Central memory CD8-positive, alpha-beta T cell (primary cell): ENCODE results near the gene IQCM.
"Not testable (repeated sequence)": the region's sequence is repeated elsewhere in the genome, so short reads cannot be mapped to it uniquely, and the experiment has no call there.

Experiments
- ATAC-seq: fragments of 150-1000 bp; cut with Tn5 transposase; replicated peaks from 2 replicates; pipeline ENCODE4 v1.10.0; 2022; ENCODE audit warnings: mild to moderate bottlenecking, moderate FRiP score, moderate number of reproducible peaks; ENCODE audit not compliant: poor library complexity, severe bottlenecking; ENCODE audit errors: extremely low read depth
- DNase-seq, 2 donors: peaks; one replicate each; pipeline ENCODE4 v3.0.0; 2021; ENCODE audit warnings: low spot score in 2 of 2
- H3K27ac Mint-ChIP-seq: one replicate; pipeline ENCODE4 v1.8.0; 2022; ENCODE audit warnings: low read depth, mild to moderate bottlenecking, moderate library complexity, mixed read lengths
- H3K27me3 Mint-ChIP-seq: one replicate; pipeline ENCODE4 v1.8.0; 2022; ENCODE audit warnings: mixed read lengths
- H3K36me3 Mint-ChIP-seq: one replicate; pipeline ENCODE4 v1.8.0; 2022; ENCODE audit warnings: mild to moderate bottlenecking, moderate library complexity, mixed read lengths; ENCODE audit not compliant: insufficient read depth
- H3K4me1 Mint-ChIP-seq: one replicate; pipeline ENCODE4 v1.8.0; 2022; ENCODE audit warnings: mixed read lengths
- H3K4me3 Mint-ChIP-seq: one replicate; pipeline ENCODE4 v1.8.0; 2022; ENCODE audit warnings: mild to moderate bottlenecking, moderate library complexity, mixed read lengths
- H3K9me3 Mint-ChIP-seq: one replicate; pipeline ENCODE4 v1.8.0; 2022; ENCODE audit warnings: mixed read lengths

Gene IQCM

DNA sequence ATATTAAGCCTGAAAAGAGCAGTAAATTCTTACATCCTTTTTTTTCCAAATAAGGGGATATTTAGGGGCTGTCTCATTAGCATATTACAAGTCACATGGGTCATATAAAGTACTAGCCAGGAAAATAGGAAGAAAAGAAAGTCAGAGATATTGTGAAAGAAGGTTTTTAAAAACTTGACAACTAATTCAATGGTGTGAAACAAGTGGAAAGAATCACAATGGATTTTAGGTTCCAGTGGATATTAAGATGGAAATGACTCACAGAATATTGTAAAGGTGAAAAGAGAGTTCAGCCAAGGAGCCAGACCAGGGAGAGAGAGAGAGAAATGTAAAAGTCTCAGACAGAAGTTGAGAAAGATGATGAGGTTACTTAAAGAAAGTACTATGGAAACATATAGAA is 297.2 kb downstream of the IQCM start:
- Mint-ChIP-seq H3K27me3 (no peaks in the 10 kb centered on the region), H3K4me1 (no peaks in the 10 kb centered on the region), H3K27ac (no peak overlapping the region), H3K9me3 (peaks cover 28% of the 10 kb centered on the region), H3K4me3 (no peak overlapping the region), H3K36me3 (no peaks in the 10 kb centered on the region)
- no peak for ATAC-seq
- no peak for DNase-seq

DNA sequence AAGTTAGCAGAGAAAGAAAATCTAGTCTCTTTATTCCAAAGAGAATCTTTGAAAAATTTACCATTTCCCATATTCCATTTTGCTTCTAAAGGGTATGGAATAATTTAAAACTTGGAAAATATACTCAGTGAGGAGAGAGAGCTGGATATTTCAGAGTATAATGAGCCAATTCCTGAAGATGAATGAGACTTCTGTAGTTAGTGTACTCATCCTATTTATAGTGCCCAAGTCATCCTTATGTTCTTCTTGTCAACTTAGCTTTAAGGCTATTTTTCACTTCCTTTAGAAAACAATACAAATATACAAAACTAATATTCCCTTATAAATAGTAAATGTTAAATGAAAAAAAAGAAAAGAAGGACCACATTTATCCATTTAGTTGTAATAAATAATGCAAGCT is 302.6 kb downstream of the IQCM start:
- H3K9me3 Mint-ChIP-seq = peaks cover 24% of the 10 kb centered on the region
- H3K27me3 Mint-ChIP-seq = no peaks in the 10 kb centered on the region
- no peak overlapping the region for H3K4me3 Mint-ChIP-seq
- H3K36me3 Mint-ChIP-seq = no peaks in the 10 kb centered on the region
- ATAC-seq = no peak
- no peak for DNase-seq
- no peaks in the 10 kb centered on the region for H3K4me1 Mint-ChIP-seq
- no peak overlapping the region for H3K27ac Mint-ChIP-seq

DNA sequence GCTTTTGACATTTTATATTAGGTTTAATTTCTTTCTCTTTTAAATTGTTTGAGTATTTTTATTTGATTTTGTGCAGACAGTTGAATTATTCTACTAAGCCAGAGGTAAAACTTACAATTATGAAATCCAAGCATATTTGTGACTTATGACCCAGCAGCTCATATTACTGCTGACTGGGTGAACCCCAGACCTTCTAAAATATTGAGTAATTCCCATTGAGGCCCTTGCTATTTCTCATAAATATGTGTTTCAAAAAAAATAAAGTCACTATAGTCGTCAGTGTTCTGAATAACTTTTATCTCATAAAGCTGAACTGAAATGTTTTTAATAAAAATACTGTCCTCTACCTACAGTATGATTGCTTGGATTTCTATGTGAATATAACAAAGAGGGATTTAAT is 303.1 kb downstream of the IQCM start:
- H3K27me3 Mint-ChIP-seq = no peaks in the 10 kb centered on the region
- peaks cover 22% of the 10 kb centered on the region for H3K9me3 Mint-ChIP-seq
- H3K4me1 Mint-ChIP-seq = no peaks in the 10 kb centered on the region
- H3K36me3 Mint-ChIP-seq = no peaks in the 10 kb centered on the region
- no peak overlapping the region for H3K4me3 Mint-ChIP-seq
- no peak overlapping the region for H3K27ac Mint-ChIP-seq
- no peak for DNase-seq
- ATAC-seq = no peak

DNA sequence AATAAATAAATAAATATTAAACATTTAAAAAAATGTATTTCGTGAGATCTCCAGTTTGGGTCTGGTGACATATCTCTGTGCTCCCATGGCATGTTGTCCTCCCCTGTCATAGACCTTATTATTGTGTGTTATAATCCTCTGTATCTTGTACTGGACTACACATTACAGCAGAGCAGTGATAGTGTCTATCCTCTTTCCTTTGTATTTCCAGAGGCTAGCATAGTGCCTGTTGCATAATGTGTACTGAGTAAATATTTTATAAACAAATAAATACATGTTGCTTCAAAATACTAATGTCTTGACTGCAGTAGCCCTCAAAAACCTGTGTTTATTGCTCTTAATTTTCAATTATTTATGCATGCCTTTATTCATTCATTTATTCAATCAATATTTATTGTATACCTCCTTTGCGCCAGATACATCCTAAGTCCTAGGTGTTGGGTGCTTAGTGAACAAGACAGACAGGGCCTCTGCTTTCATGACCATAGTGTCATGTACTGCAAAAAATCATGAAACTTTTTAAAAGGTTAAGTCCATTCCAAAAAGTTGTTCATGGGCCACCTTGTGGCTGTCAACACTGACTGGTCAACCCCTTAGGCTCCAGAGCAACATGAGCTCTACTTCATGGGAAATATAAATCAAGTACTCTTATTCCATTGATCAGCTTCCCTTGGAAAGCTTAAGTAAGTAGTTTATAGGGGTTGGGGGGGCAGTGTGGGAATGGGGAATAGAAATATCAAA is 303.9 kb downstream of the IQCM start:
- no peak overlapping the region for H3K27ac Mint-ChIP-seq
- H3K4me1 Mint-ChIP-seq = no peaks in the 10 kb centered on the region
- no peak overlapping the region for H3K4me3 Mint-ChIP-seq
- no peaks in the 10 kb centered on the region for H3K36me3 Mint-ChIP-seq
- DNase-seq (no peak), ATAC-seq (no peak)
- no peaks in the 10 kb centered on the region for H3K27me3 Mint-ChIP-seq
- peaks cover 16% of the 10 kb centered on the region for H3K9me3 Mint-ChIP-seq

DNA sequence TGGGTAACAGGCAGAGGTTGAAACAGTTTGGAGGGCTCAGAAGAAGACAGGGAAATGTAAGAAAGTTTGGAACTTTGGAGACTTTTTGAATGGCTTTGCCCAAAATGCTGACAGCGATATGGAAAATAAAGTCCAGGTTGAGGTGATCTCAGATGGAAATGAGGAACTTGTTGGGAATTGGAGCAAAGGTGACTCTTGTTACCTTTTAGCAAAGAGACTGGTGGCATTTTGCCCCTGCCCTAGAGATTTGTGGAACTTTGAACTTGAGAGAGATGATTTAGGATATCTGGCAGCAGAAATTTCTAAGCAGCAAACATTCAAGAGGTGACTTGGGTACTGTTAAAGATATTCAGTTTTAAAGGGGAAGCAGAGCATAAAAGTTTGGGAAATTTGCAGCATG is 308.3 kb downstream of the IQCM start:
- H3K36me3 Mint-ChIP-seq, H3K27ac Mint-ChIP-seq, H3K4me1 Mint-ChIP-seq, DNase-seq, ATAC-seq, H3K27me3 Mint-ChIP-seq, H3K4me3 Mint-ChIP-seq: not testable (repeated sequence)
- peaks cover 19% of the 10 kb centered on the region for H3K9me3 Mint-ChIP-seq

DNA sequence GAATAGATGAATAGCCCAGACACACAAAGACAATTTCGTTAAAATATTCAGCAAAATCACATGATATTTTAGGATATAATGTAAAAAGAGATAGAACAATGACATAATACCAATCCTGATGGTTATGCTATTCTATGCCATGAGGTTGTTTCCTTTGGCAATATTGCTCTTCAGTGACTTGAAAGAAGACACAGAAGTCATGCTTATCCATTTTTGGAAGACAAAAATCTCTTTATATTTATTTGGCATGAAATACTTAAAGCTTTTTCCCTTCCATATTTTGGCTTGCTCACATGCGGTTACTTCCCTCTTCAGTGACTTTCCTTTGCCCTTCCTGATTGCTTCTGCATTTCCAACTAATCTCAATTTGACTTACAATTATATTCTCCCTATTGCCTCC is 314.8 kb downstream of the IQCM start:
- Mint-ChIP-seq H3K36me3 (no peaks in the 10 kb centered on the region), H3K27ac (no peak overlapping the region), H3K27me3 (no peaks in the 10 kb centered on the region), H3K4me1 (no peaks in the 10 kb centered on the region), H3K4me3 (no peak overlapping the region), H3K9me3 (peaks cover 17% of the 10 kb centered on the region)
- DNase-seq (no peak), ATAC-seq (no peak)

DNA sequence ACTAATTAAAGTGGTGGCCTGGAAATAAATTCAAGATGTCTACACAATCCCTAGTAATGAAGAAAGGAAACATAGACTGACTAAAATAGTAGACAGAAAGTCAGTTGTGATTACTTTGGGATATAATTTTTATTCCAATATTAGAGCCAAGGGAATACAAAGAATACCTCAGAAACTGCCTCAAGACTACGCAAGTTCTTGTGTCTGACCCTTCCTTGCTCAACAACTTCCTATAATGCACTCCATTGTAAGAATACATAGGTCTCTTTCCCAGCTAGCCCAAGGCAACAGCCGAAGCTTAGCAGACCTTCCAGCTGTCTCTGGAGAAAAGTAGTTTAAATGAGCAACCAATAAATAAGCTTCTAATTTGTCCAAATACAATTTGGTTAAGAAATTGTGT is 315.9 kb downstream of the IQCM start:
- Mint-ChIP-seq H3K27me3 (no peaks in the 10 kb centered on the region), H3K9me3 (peaks cover 25% of the 10 kb centered on the region), H3K36me3 (no peaks in the 10 kb centered on the region), H3K27ac (no peak overlapping the region), H3K4me3 (no peak overlapping the region), H3K4me1 (no peaks in the 10 kb centered on the region)
- ATAC-seq (no peak), DNase-seq (no peak)

DNA sequence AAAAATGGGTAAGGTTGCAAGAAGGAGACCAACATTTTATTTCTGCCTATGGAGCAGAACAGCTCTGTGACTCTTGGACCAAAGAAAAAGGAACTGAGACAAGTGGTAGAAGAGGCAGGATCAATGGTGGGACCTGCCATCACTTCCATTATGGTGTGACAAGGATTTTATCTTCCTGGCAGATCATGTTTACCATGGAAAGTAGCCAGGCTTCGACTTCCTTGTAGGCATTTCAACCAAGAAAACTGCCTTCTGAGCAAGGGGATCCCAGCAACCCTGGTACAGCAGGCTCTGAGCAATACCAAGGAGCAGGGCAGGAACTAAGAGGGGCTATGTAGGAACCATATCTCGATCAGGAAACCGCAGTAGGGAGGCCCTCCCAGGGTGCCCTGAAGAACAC is 317.4 kb downstream of the IQCM start:
- H3K27ac Mint-ChIP-seq = no peak overlapping the region
- no peaks in the 10 kb centered on the region for H3K36me3 Mint-ChIP-seq
- ATAC-seq = no peak
- no peak for DNase-seq
- H3K4me1 Mint-ChIP-seq = no peaks in the 10 kb centered on the region
- H3K4me3 Mint-ChIP-seq = no peak overlapping the region
- peaks cover 28% of the 10 kb centered on the region for H3K9me3 Mint-ChIP-seq
- no peaks in the 10 kb centered on the region for H3K27me3 Mint-ChIP-seq

DNA sequence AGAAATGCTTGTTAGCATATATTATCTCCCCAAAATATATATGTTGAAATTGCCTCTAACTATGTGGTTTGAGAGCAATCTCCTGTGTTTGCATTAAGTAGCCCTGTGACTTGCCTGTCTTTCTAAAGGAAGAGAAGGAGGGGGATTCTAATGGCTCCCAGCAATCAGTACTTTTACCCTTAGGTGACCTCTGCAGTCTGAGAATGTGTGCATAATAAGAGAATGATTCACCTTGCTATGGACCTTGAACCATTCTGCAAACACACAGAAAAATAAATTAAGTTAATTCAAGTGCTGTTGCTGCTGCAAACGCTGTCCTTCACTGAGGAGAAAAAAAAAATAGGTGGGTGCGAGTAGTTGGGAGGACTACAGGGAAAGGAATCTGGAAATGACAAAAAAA is 322.2 kb downstream of the IQCM start:
- H3K9me3 Mint-ChIP-seq = peaks cover 19% of the 10 kb centered on the region
- DNase-seq (no peak), ATAC-seq (no peak)
- no peak overlapping the region for H3K4me3 Mint-ChIP-seq
- H3K4me1 Mint-ChIP-seq = no peaks in the 10 kb centered on the region
- H3K36me3 Mint-ChIP-seq = no peaks in the 10 kb centered on the region
- H3K27ac Mint-ChIP-seq = no peak overlapping the region
- H3K27me3 Mint-ChIP-seq = no peaks in the 10 kb centered on the region

DNA sequence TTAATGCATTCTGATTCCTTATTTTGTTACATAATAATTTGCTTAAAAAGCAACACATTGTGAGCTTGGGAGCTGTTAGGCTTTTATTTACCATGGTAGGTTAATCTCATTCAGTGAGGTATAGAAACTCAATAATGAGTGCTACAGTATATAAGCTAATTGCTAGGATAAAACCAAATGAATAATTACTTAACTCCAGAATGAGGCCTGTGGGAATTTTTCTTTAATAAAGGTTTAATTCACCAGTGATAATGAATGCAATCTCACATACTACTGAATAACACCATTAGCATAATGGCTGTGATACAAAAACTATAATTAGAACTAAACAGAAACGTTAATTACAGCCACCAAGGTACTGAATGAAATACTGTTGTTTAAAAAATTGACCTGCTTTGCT is 326.3 kb downstream of the IQCM start:
- H3K36me3 Mint-ChIP-seq = no peaks in the 10 kb centered on the region
- H3K27ac Mint-ChIP-seq = no peak overlapping the region
- peaks cover 6% of the 10 kb centered on the region for H3K9me3 Mint-ChIP-seq
- H3K27me3 Mint-ChIP-seq = no peaks in the 10 kb centered on the region
- DNase-seq = no peak
- no peak overlapping the region for H3K4me3 Mint-ChIP-seq
- ATAC-seq = no peak
- H3K4me1 Mint-ChIP-seq = no peaks in the 10 kb centered on the region

DNA sequence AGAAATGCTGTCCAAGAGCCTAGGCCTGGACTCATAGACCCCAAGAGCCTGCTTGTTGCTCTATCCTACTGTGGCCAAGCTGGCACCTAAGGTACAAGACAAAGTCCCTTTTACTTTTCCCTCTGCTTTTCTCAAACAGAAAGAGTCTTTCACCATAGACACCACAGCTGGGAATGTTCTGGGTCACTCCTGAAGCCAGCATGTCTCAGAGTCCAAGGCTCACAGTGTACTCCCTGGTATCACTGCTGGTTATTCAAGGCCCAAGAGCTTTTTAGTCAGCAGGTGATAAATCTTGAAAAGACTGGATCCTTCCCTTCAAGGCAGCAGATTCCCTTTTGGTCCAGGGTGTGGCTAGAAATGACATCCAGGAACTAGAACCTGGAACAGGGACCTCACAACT is 328.8 kb downstream of the IQCM start:
- Mint-ChIP-seq H3K4me3 (no peak overlapping the region), H3K9me3 (peaks cover 6% of the 10 kb centered on the region), H3K27ac (no peak overlapping the region), H3K36me3 (no peaks in the 10 kb centered on the region), H3K4me1 (no peaks in the 10 kb centered on the region), H3K27me3 (no peaks in the 10 kb centered on the region)
- ATAC-seq = no peak
- no peak for DNase-seq

DNA sequence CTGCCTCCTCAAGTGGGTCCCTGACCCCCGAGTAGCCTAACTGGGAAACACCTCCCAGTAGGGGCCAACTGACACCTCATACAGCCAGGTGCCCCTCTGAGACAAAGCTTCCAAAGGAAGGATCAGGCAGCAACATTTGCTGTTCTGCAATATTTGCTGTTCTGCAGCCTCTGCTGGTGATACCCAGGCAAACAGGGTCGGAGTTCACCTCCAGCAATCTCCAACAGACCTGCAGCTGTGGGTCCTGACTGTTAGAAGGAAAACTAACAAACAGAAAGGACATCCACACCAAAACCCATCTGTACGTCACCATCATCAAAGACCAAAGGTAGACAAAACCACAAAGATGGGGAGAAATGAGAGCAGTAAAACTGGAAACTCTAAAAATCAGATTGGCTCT is 347.0 kb downstream of the IQCM start:
- not testable (repeated sequence) for H3K27me3 Mint-ChIP-seq, H3K4me1 Mint-ChIP-seq, H3K36me3 Mint-ChIP-seq, DNase-seq, ATAC-seq, H3K27ac Mint-ChIP-seq, H3K4me3 Mint-ChIP-seq
- H3K9me3 Mint-ChIP-seq = peaks cover 14% of the 10 kb centered on the region

DNA sequence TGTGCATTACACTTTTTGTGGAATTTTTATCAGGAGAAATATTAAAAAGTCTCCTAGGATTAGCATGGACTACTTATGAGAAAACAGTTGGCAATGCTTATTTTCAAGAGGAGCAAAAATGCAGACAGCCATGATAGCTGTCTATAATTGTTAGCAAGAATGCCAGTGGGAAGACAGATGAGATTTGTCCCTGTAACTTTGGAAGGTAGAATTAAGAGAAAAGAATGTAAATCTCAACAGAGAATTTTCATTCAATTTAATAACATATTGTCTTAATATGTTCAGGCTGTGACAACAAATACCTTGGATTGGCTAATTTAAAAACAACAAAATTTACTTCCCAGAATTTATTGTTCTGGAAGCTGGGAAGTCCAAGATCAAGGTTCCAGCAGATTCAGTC is 349.2 kb downstream of the IQCM start:
- H3K36me3 Mint-ChIP-seq = no peaks in the 10 kb centered on the region
- no peak for DNase-seq
- no peak overlapping the region for H3K4me3 Mint-ChIP-seq
- H3K27ac Mint-ChIP-seq = no peak overlapping the region
- H3K9me3 Mint-ChIP-seq = peaks cover 14% of the 10 kb centered on the region
- H3K27me3 Mint-ChIP-seq = no peaks in the 10 kb centered on the region
- ATAC-seq = no peak
- no peaks in the 10 kb centered on the region for H3K4me1 Mint-ChIP-seq

DNA sequence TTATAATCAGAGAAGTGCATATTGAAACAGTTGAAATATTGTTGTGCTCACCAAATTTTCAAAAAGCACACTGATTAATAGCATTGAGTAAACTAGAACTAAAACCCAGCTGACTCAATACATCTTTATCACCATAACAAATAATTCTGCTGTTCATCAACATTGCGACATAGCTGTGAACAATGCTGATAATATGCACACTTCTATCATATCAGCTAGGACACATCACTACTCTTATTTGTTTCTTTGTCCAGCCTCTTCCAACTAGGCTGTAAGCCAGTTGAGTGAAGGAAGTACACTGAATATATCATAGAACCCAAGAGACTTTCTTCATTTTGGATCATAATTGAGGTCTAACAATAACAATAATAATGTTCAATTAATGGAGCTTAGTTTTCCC is 349.7 kb downstream of the IQCM start:
- H3K4me3 Mint-ChIP-seq = no peak overlapping the region
- no peak for ATAC-seq
- H3K36me3 Mint-ChIP-seq = no peaks in the 10 kb centered on the region
- no peaks in the 10 kb centered on the region for H3K27me3 Mint-ChIP-seq
- no peak overlapping the region for H3K27ac Mint-ChIP-seq
- peaks cover 12% of the 10 kb centered on the region for H3K9me3 Mint-ChIP-seq
- H3K4me1 Mint-ChIP-seq = no peaks in the 10 kb centered on the region
- DNase-seq = no peak
